GM18526 (cell line): ENCODE measurements around the gene MACROD2.

Experiments used
- POLR2A ChIP-seq: IDR thresholded peaks from 3 replicates; pipeline ENCODE4 v1.6.1; 2011; ENCODE audit not compliant: insufficient read length; ENCODE audit errors: extremely low read depth

Gene MACROD2

GRCh38 chr20:14127514-14128223 is 132.4 kb downstream of the MACROD2 start:
- no peak for TF ChIP-seq POLR2A

- TF ChIP-seq POLR2A: no peak
Measured at GRCh38 chr20:14134004-14134403, 138.7 kb downstream of the MACROD2 start.

- no peak for TF ChIP-seq POLR2A
Measured at GRCh38 chr20:14142171-14142570, 146.9 kb downstream of the MACROD2 start.

DNA sequence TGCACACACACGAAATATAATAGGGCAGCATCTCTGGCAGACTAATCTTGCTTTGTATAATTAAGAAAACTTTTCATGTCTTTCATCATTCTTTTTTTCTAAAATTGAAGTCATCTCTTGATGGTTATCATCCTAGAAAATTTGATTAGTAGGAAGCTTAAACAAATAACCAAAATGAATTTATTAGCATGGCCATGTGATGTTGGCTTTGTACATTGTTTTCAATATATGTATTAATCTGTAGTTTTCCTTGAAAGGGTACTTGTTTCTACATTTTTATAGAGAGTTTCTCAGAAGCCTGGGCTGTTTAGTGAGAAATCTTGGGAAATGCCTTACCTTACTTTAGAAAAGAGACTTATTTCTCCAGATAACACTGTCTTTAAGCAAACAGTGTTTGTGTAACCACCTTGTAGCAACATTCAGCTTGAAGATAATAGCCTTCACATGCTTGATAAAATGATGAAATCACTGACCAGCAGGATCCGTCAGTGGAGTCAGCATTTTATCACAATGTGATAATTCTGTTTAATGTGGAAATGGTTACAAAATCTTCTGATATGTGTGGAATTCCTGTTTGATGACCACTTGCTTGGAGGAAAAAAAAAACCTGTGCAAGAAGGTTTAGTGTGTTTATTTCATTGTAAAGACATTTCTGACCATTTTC is 147.8 kb downstream of the MACROD2 start:
- no peak for TF ChIP-seq POLR2A

- TF ChIP-seq POLR2A: no peak
Measured at GRCh38 chr20:14148042-14148441, 152.7 kb downstream of the MACROD2 start.

GRCh38 chr20:14155361-14155760 is 160.0 kb downstream of the MACROD2 start:
- TF ChIP-seq POLR2A: no peak

DNA sequence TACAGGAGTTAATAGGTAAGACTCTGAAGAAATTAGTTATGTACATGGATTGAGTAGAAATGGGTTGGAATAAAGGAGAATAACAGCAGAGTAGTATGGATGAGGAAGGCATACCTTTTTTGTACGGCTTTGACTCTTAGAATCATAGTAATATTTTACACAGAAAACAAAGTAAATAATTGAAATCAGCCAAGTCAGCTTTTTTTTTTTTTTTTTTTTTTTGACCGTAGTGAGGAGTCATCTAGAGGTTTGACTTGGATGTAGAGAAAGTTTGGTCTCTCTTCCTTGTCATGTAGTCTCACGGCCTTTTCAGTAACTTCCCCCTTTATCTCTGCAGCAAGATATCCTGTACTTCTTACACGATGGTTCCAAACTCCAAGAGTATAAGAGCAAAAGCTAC is 183.2 kb downstream of the MACROD2 start:
- TF ChIP-seq POLR2A: no peak

DNA sequence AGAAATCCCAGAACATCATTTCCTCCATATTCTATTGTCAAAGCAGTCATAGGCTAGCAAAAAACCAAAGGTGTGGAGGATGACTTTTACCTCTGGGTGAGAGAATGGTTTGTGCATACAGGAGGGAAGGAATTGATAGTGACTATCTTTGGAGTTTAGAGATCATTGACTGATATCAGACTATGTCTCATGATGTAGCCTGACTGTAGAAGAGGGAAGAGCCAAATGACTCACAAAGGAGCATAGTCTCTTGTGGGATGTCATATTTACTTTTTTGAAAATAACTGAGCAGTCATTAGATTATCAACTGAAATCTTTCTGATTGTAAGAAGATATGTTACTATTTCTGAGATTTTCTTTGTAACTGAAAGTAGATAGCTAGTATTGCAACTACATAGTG is 183.6 kb downstream of the MACROD2 start:
- no peak for TF ChIP-seq POLR2A

- no peak for TF ChIP-seq POLR2A
Measured at GRCh38 chr20:14189794-14190402, 194.6 kb downstream of the MACROD2 start.

DNA sequence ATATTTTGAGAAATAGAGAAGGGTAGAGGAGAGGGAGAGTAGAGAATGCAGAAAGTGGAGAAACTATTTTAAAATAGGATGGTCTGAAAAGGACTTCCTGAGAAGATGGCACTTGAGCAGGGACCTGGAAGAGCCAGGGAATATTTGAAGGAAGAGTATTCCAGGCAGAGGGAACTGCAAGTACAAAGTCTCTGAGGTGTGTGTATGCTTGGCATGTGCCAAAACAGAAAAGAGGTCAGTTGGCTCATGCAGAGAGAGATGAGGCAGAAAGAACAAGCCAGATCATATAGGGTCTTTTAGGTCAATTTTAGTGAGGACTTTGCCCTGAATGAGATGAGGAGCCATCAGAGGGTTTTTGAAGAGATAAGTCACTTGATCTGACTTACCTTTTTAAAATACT is 196.2 kb downstream of the MACROD2 start:
- TF ChIP-seq POLR2A: no peak

- TF ChIP-seq POLR2A: no peak
Measured at GRCh38 chr20:14193443-14193842, 198.1 kb downstream of the MACROD2 start.

GRCh38 chr20:14193885-14194284 is 198.6 kb downstream of the MACROD2 start:
- no peak for TF ChIP-seq POLR2A

DNA sequence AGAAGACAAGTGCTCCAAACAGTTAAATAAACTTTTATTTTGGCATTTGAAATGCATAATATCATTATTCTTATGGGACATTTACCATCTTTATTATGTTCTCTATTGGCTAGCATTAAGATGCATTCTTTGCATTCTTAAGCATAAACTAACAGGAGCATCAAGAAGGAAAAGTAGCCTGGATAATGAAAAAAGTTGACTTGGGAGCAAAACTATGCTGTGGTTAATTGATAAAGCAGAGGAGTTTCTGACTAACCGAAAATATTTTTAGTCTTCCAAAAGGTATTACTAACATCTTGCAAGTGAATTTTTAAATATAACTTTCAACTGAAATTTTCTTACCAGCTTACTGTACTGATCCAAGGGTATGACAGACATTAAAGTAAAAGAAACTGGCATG is 201.8 kb downstream of the MACROD2 start:
- TF ChIP-seq POLR2A: no peak

GRCh38 chr20:14198416-14198815 is 203.1 kb downstream of the MACROD2 start:
- no peak for TF ChIP-seq POLR2A

DNA sequence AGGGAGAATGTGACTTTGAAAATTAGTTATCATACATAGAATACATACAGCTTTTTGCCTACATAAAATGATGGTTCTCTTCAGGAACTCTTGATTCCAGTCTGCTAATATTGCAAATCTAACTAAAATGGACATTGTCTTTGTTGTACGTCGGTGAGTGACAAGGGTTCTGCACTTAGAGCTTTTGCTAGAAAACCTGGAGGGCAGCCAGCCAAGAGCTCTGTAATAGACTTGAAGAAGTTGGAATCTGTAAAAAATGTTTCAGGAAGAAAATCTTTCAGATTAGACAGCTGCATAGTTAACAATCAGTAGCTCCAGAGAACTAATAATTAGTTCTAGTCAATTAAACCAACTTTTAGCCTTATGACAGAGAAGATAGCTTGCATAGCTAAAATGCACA is 203.8 kb downstream of the MACROD2 start:
- TF ChIP-seq POLR2A: no peak

DNA sequence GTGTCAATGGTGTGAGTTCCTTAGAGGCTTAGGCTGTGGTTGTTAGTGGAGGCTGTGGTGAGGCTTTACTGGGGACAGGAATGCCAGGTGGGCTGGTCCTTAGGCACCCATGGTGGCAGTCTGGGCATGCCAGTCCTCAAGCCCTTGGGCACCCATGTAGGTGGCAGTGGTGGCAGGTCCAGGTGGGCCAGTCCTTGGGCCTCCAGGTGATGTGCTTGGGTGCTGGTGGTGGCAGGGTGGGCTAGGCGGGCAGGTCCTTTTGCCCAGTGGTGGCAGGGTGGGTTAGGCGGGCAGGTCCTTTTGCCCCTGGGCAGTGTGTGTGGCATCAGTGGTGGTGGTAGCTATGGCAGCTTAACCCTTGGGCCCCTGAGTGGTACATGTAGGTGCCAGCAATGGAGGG is 208.3 kb downstream of the MACROD2 start:
- no peak for TF ChIP-seq POLR2A
